ENCODE data around the gene EIF2D. TPM values are rescaled to one million over a fixed set of nuclear protein-coding genes. Genes with fewer than 3 reads are reported as not detected.

EIF2D gene
- total and polyA plus RNA-seq, 2 donors, result 44.3 to 47.8 TPM

- no peak overlapping the region for H3K27ac ChIP-seq (ENCODE audit: low read depth)
- H3K4me3 ChIP-seq (ENCODE audit: low read depth, low read length), result no peak overlapping the region
- no peaks in the 10 kb centered on the region for H3K36me3 ChIP-seq (ENCODE audit: insufficient read depth)
- no peaks in the 10 kb centered on the region for H3K4me1 ChIP-seq (ENCODE audit: insufficient read depth)
- DNase-seq (ENCODE audit: extremely low spot score), result no peak
- WGBS, result 77% methylated on average over 10 of the region's 10 CpGs
Measured at GRCh38 chr1:206578068-206578977, 33.9 kb downstream of the EIF2D start.

GRCh38 chr1:206577626-206578025 is 34.6 kb downstream of the EIF2D start:
- no peak overlapping the region for H3K27ac ChIP-seq (ENCODE audit: low read depth)
- WGBS, result 79% methylated on average over 4 of the region's 4 CpGs
- H3K4me1 ChIP-seq (ENCODE audit: insufficient read depth), result peaks cover 1% of the 10 kb centered on the region
- H3K4me3 ChIP-seq (ENCODE audit: low read depth, low read length), result no peak overlapping the region
- no peak for DNase-seq (ENCODE audit: extremely low spot score)
- H3K36me3 ChIP-seq (ENCODE audit: insufficient read depth), result no peaks in the 10 kb centered on the region

- peaks cover 1% of the 10 kb centered on the region for H3K4me1 ChIP-seq (ENCODE audit: insufficient read depth)
- no peak overlapping the region for H3K27ac ChIP-seq (ENCODE audit: low read depth)
- no peaks in the 10 kb centered on the region for H3K36me3 ChIP-seq (ENCODE audit: insufficient read depth)
- H3K4me3 ChIP-seq (ENCODE audit: low read depth, low read length), result no peak overlapping the region
- 89% methylated on average over 3 of the region's 3 CpGs for WGBS
- no peak for DNase-seq (ENCODE audit: extremely low spot score)
Measured at GRCh38 chr1:206575894-206576737, 36.1 kb downstream of the EIF2D start.

GRCh38 chr1:206575165-206575893 is 36.9 kb downstream of the EIF2D start:
- peaks cover 1% of the 10 kb centered on the region for H3K4me1 ChIP-seq (ENCODE audit: insufficient read depth)
- WGBS, result 39% methylated on average over 11 of the region's 11 CpGs
- no peak for DNase-seq (ENCODE audit: extremely low spot score)
- H3K36me3 ChIP-seq (ENCODE audit: insufficient read depth), result no peaks in the 10 kb centered on the region
- no peak overlapping the region for H3K4me3 ChIP-seq (ENCODE audit: low read depth, low read length)
- no peak overlapping the region for H3K27ac ChIP-seq (ENCODE audit: low read depth)

GRCh38 chr1:206573762-206574161 is 38.5 kb downstream of the EIF2D start:
- Histone ChIP-seq H3K27ac (ENCODE audit: low read depth) (no peak overlapping the region), H3K36me3 (ENCODE audit: insufficient read depth) (no peaks in the 10 kb centered on the region), H3K4me3 (ENCODE audit: low read depth, low read length) (no peak overlapping the region), H3K4me1 (ENCODE audit: insufficient read depth) (peaks cover 1% of the 10 kb centered on the region)
- no peak for DNase-seq (ENCODE audit: extremely low spot score)
- 94% methylated on average over 4 of the region's 4 CpGs for WGBS

- DNase-seq (ENCODE audit: extremely low spot score), result no peak
- H3K4me1 ChIP-seq (ENCODE audit: insufficient read depth), result peaks cover 1% of the 10 kb centered on the region
- no peak overlapping the region for H3K27ac ChIP-seq (ENCODE audit: low read depth)
- peaks cover under 1% of the 10 kb centered on the region for H3K36me3 ChIP-seq (ENCODE audit: insufficient read depth)
- 89% methylated on average over 4 of the region's 4 CpGs for WGBS
- H3K4me3 ChIP-seq (ENCODE audit: low read depth, low read length), result no peak overlapping the region
Measured at GRCh38 chr1:206573319-206573718, 38.9 kb downstream of the EIF2D start.

GRCh38 chr1:206572835-206573234 is 39.4 kb downstream of the EIF2D start:
- DNase-seq (ENCODE audit: extremely low spot score), result no peak
- peaks cover 1% of the 10 kb centered on the region for H3K4me1 ChIP-seq (ENCODE audit: insufficient read depth)
- H3K4me3 ChIP-seq (ENCODE audit: low read depth, low read length), result no peak overlapping the region
- H3K27ac ChIP-seq (ENCODE audit: low read depth), result no peak overlapping the region
- H3K36me3 ChIP-seq (ENCODE audit: insufficient read depth), result peaks cover 4% of the 10 kb centered on the region
- WGBS, result 95% methylated on average over 4 of the region's 4 CpGs

- Histone ChIP-seq H3K36me3 (ENCODE audit: insufficient read depth) (peaks cover 4% of the 10 kb centered on the region), H3K4me1 (ENCODE audit: insufficient read depth) (peaks cover 1% of the 10 kb centered on the region), H3K4me3 (ENCODE audit: low read depth, low read length) (no peak overlapping the region), H3K27ac (ENCODE audit: low read depth) (no peak overlapping the region)
- DNase-seq (ENCODE audit: extremely low spot score), result no peak
- WGBS, result 90% methylated on average over 3 of the region's 3 CpGs
Measured at GRCh38 chr1:206570529-206570928, 41.7 kb downstream of the EIF2D start.

GRCh38 chr1:206569556-206569955 is 42.7 kb downstream of the EIF2D start:
- no peak for DNase-seq (ENCODE audit: extremely low spot score)
- WGBS, result 94% methylated on average over 4 of the region's 4 CpGs
- H3K4me3 ChIP-seq (ENCODE audit: low read depth, low read length), result no peak overlapping the region
- no peak overlapping the region for H3K27ac ChIP-seq (ENCODE audit: low read depth)
- H3K4me1 ChIP-seq (ENCODE audit: insufficient read depth), result peaks cover 1% of the 10 kb centered on the region
- H3K36me3 ChIP-seq (ENCODE audit: insufficient read depth), result peaks cover 4% of the 10 kb centered on the region

GRCh38 chr1:206568779-206569352 is 43.4 kb downstream of the EIF2D start:
- 88% methylated on average over 8 of the region's 8 CpGs for WGBS
- Histone ChIP-seq H3K27ac (ENCODE audit: low read depth) (no peak overlapping the region), H3K4me3 (ENCODE audit: low read depth, low read length) (no peak overlapping the region), H3K4me1 (ENCODE audit: insufficient read depth) (peaks cover 1% of the 10 kb centered on the region), H3K36me3 (ENCODE audit: insufficient read depth) (peaks cover 4% of the 10 kb centered on the region)
- no peak for DNase-seq (ENCODE audit: extremely low spot score)

- H3K4me3 ChIP-seq (ENCODE audit: low read depth, low read length), result no peak overlapping the region
- WGBS, result 89% methylated on average over 10 of the region's 10 CpGs
- H3K36me3 ChIP-seq (ENCODE audit: insufficient read depth), result peaks cover 4% of the 10 kb centered on the region
- peaks cover 1% of the 10 kb centered on the region for H3K4me1 ChIP-seq (ENCODE audit: insufficient read depth)
- no peak for DNase-seq (ENCODE audit: extremely low spot score)
- no peak overlapping the region for H3K27ac ChIP-seq (ENCODE audit: low read depth)
Measured at GRCh38 chr1:206568256-206568655, 44.0 kb downstream of the EIF2D start.

GRCh38 chr1:206566999-206567398 is 45.3 kb downstream of the EIF2D start:
- H3K27ac ChIP-seq (ENCODE audit: low read depth), result no peak overlapping the region
- WGBS, result 77% methylated on average over 4 of the region's 4 CpGs
- H3K4me1 ChIP-seq (ENCODE audit: insufficient read depth), result no peaks in the 10 kb centered on the region
- no peak overlapping the region for H3K4me3 ChIP-seq (ENCODE audit: low read depth, low read length)
- no peak for DNase-seq (ENCODE audit: extremely low spot score)
- H3K36me3 ChIP-seq (ENCODE audit: insufficient read depth), result peaks cover 4% of the 10 kb centered on the region

GRCh38 chr1:206565995-206566394 is 46.3 kb downstream of the EIF2D start:
- WGBS, result 75% methylated on average over 4 of the region's 4 CpGs
- no peak for DNase-seq (ENCODE audit: extremely low spot score)
- H3K27ac ChIP-seq (ENCODE audit: low read depth), result no peak overlapping the region
- peaks cover 4% of the 10 kb centered on the region for H3K36me3 ChIP-seq (ENCODE audit: insufficient read depth)
- H3K4me3 ChIP-seq (ENCODE audit: low read depth, low read length), result no peak overlapping the region
- no peaks in the 10 kb centered on the region for H3K4me1 ChIP-seq (ENCODE audit: insufficient read depth)
